Body of pancreas (tissue), 4 donors: ENCODE data around the gene STEAP1B. TPM values are rescaled to one million over a fixed set of nuclear protein-coding genes. Genes with fewer than 3 reads are reported as not detected.

Experiments used
- ATAC-seq: fragments of 150-250 bp; one replicate; pipeline ENCODE4 v1.9.1; 2016
- DNase-seq, 4 donors: peaks; one replicate each; pipeline ENCODE4 v3.0.0-alpha.2; 2019
- H3K27ac ChIP-seq, 4 donors: fragments of 200-600 bp; sonication (generic); 1 replicate in 3 of 4; 2 replicates in 1 of 4; pipeline versions ENCODE4 v1.5.1 to v1.6.1; 2016 to 2019; ENCODE audit warnings: mild to moderate bottlenecking in 1 of 4, mixed read lengths in 1 of 4, moderate library complexity in 1 of 4
- H3K27me3 ChIP-seq, 2 donors: fragments of 200-600 bp; sonication (generic); one replicate each; pipeline ENCODE4 v1.6.0; 2016; ENCODE audit warnings: mild to moderate bottlenecking in 1 of 2
- H3K36me3 ChIP-seq, 2 donors: fragments of 200-600 bp; sonication (generic); replicated peaks in 1 of 2; 2 replicates each; pipeline ENCODE4 v1.5.1; 2016; ENCODE audit warnings: low read depth in 2 of 2; ENCODE audit not compliant: insufficient read depth in 1 of 2
- H3K4me1 ChIP-seq: fragments of 200-600 bp; sonication (generic); one replicate; pipeline ENCODE4 v1.6.0; 2016
- H3K4me3 ChIP-seq, 2 donors: fragments of 200-600 bp; sonication (generic); 1 replicate in 1 of 2; 2 replicates in 1 of 2; pipeline ENCODE4 v1.5.1; 2016 to 2019
- H3K9me3 ChIP-seq, 3 donors: fragments of 200-600 bp; sonication (generic); 1 replicate in 2 of 3; 2 replicates in 1 of 3; pipeline ENCODE4 v1.5.1; 2016
- CTCF ChIP-seq, 7 experiments: fragments of 450-650 bp in 4 of 7; fragments of 200-600 bp in 3 of 7; sonication (generic) in 3 of 7; IDR thresholded peaks; one replicate each; pipeline ENCODE4 v1.5.1; 2016 to 2019; ENCODE audit warnings: antibody characterized with exemption in 7 of 7
- POLR2A ChIP-seq, 3 donors: fragments of 450-650 bp; IDR thresholded peaks; one replicate each; pipeline ENCODE4 v1.6.1; 2016; ENCODE audit warnings: antibody characterized with exemption in 3 of 3, mild to moderate bottlenecking in 2 of 3
- WGBS, 2 donors: methylation state at CpG; one replicate each; pipeline ENCODE4 v1.1.5; 2017; 5-methylcytosine and 5-hydroxymethylcytosine counted together
- intact Hi-C: fragments of 100-400 bp; cut with DNase I; formaldehyde crosslinking; loops from one replicate; pipeline ENCODE4 v1.15.1; 2023
- total RNA-seq, 2 donors: library from RNA; depleted of rRNA; stranded (reverse); fragments of >200 nt; gene quantifications; one replicate each; pipeline ENCODE4 v1.1.0, GENCODE V29; 2016

Gene STEAP1B
- total RNA-seq, 2 donors from 2014 or later, result 1.3 TPM; not detected in 1

- ATAC-seq (no peak), DNase-seq (no peak)
- H3K27ac ChIP-seq, result no peak overlapping the region
- no peaks in the 10 kb centered on the region for H3K4me1 ChIP-seq
- no peak overlapping the region for H3K4me3 ChIP-seq
- no peak for TF ChIP-seq POLR2A (IDR thresholded peaks at IDR 0.05)
- TF ChIP-seq CTCF (IDR thresholded peaks at IDR 0.05), result no peak
- H3K36me3 ChIP-seq, result no peaks in the 10 kb centered on the region
- intact Hi-C loops, result no loop called here
- no peaks in the 10 kb centered on the region for H3K27me3 ChIP-seq
- WGBS, 2 donors, result 79 to 85% methylated on average over 10 of the region's 10 CpGs
- H3K9me3 ChIP-seq, result no peaks in the 10 kb centered on the region
Measured at GRCh38 chr7:22470981-22471380, 29.0 kb downstream of the STEAP1B start.

GRCh38 chr7:22469371-22470143 is 30.4 kb downstream of the STEAP1B start:
- 76 to 83% methylated on average over 3 of the region's 3 CpGs for WGBS, 2 donors
- TF ChIP-seq POLR2A (IDR thresholded peaks at IDR 0.05) (no peak), CTCF (IDR thresholded peaks at IDR 0.05) (no peak)
- DNase-seq (no peak), ATAC-seq (no peak)
- Histone ChIP-seq H3K27ac (no peak overlapping the region), H3K4me3 (no peak overlapping the region), H3K36me3 (no peaks in the 10 kb centered on the region), H3K27me3 (no peaks in the 10 kb centered on the region), H3K9me3 (no peaks in the 10 kb centered on the region), H3K4me1 (no peaks in the 10 kb centered on the region)
- intact Hi-C loops, result no loop called here

- Histone ChIP-seq H3K27me3 (no peaks in the 10 kb centered on the region), H3K9me3 (no peaks in the 10 kb centered on the region), H3K36me3 (no peaks in the 10 kb centered on the region), H3K4me3 (no peak overlapping the region), H3K27ac (no peak overlapping the region), H3K4me1 (no peaks in the 10 kb centered on the region)
- DNase-seq (no peak), ATAC-seq (no peak)
- WGBS, 2 donors, result 86 to 87% methylated on average over 3 of the region's 3 CpGs
- TF ChIP-seq CTCF (IDR thresholded peaks at IDR 0.05), result no peak
- no peak for TF ChIP-seq POLR2A (IDR thresholded peaks at IDR 0.05)
- intact Hi-C loops, result no loop called here
Measured at GRCh38 chr7:22468609-22469008, 31.4 kb downstream of the STEAP1B start.

GRCh38 chr7:22464299-22464698 is 35.7 kb downstream of the STEAP1B start:
- TF ChIP-seq POLR2A (IDR thresholded peaks at IDR 0.05), result no peak
- no peak for TF ChIP-seq CTCF (IDR thresholded peaks at IDR 0.05)
- Histone ChIP-seq H3K36me3 (no peaks in the 10 kb centered on the region), H3K4me3 (no peak overlapping the region), H3K9me3 (no peaks in the 10 kb centered on the region), H3K27ac (no peak overlapping the region), H3K4me1 (no peaks in the 10 kb centered on the region), H3K27me3 (no peaks in the 10 kb centered on the region)
- intact Hi-C loops, result no loop called here
- no peak for DNase-seq
- WGBS, 2 donors, result 86 to 90% methylated on average over 4 of the region's 4 CpGs
- ATAC-seq, result no peak
